Parathyroid adenoma (tissue), 2 donors: ENCODE measurements around the gene IQCC.
A peak's percentile ranks its signal among the peaks of the same experiment; 100 is the strongest.
"Not testable (repeated sequence)": the region's sequence is repeated elsewhere in the genome, so short reads cannot be mapped to it uniquely, and the experiment has no call there.

Source experiments
- H2AFZ ChIP-seq: fragments of 300-600 bp; sonication (generic); one replicate; pipeline ENCODE4 v1.7.0; 2017; ENCODE audit warnings: antibody characterized with exemption, mild to moderate bottlenecking
- H3K27ac ChIP-seq: fragments of 300-600 bp; sonication (generic); one replicate; pipeline ENCODE4 v1.7.0; 2017
- H3K27me3 ChIP-seq: fragments of 300-600 bp; sonication (generic); one replicate; pipeline ENCODE4 v1.7.0; 2017; ENCODE audit warnings: low read length; ENCODE audit not compliant: control insufficient read depth, insufficient read depth
- H3K36me3 ChIP-seq: fragments of 300-600 bp; sonication (generic); one replicate; pipeline ENCODE4 v1.7.0; 2017; ENCODE audit warnings: low read length; ENCODE audit not compliant: control insufficient read depth, insufficient read depth
- H3K4me1 ChIP-seq: fragments of 300-600 bp; sonication (generic); one replicate; pipeline ENCODE4 v1.7.0; 2017; ENCODE audit warnings: control low read depth
- H3K4me2 ChIP-seq: fragments of 300-600 bp; sonication (generic); one replicate; pipeline ENCODE4 v1.7.0; 2017; ENCODE audit warnings: low read length
- H3K4me3 ChIP-seq: fragments of 300-600 bp; sonication (generic); one replicate; pipeline ENCODE4 v1.7.0; 2017; ENCODE audit warnings: low read depth, low read length
- H3K79me2 ChIP-seq: fragments of 300-600 bp; sonication (generic); one replicate; pipeline ENCODE4 v1.7.0; 2017; ENCODE audit warnings: control low read depth
- H3K9ac ChIP-seq: fragments of 300-600 bp; sonication (generic); one replicate; pipeline ENCODE4 v1.7.0; 2017; ENCODE audit warnings: mild to moderate bottlenecking
- H3K9me3 ChIP-seq: fragments of 300-600 bp; sonication (generic); one replicate; pipeline ENCODE4 v1.7.0; 2017; ENCODE audit warnings: low read length; ENCODE audit not compliant: control insufficient read depth
- CTCF ChIP-seq: fragments of 300-600 bp; sonication (generic); IDR thresholded peaks from one replicate; pipeline ENCODE4 v1.7.0; 2017; ENCODE audit warnings: antibody characterized with exemption, mild to moderate bottlenecking
- donor health status: primary hyperparathyroidism.

The IQCC gene

GRCh38 chr1:32205401-32206370, at the start of gene IQCC:
TSS of gene IQCC (plus strand) at chr1:32205671. CDS start at chr1:32205682, 11 bp downstream.
- peak within 1 kb of the TSS; percentile 69 for H3K4me3 ChIP-seq
- H3K4me1 ChIP-seq = peaks cover 4% of the 10 kb centered on the region
- peak; percentile 23 for TF ChIP-seq CTCF

GRCh38 chr1:32159189-32159588, 46.3 kb upstream of the IQCC start:
- H2AFZ ChIP-seq = no peak overlapping the region
- H3K4me1 ChIP-seq = no peaks in the 10 kb centered on the region
- H3K9ac ChIP-seq = no peak overlapping the region
- TF ChIP-seq CTCF = no peak
- H3K9me3 ChIP-seq = no peaks in the 10 kb centered on the region
- H3K27ac ChIP-seq = no peak overlapping the region
- H3K4me2 ChIP-seq = no peak overlapping the region
- H3K79me2 ChIP-seq = no peaks in the 10 kb centered on the region
- H3K27me3 ChIP-seq = no peaks in the 10 kb centered on the region
- no peaks in the 10 kb centered on the region for H3K36me3 ChIP-seq
- H3K4me3 ChIP-seq = no peak overlapping the region

More at GRCh38 chr1:32205401-32206370, at the start of gene IQCC:
- H3K27ac ChIP-seq = peak within 1 kb of the TSS; percentile 39
- H3K27me3 ChIP-seq = no peaks in the 10 kb centered on the region
- peak within 1 kb of the TSS; percentile 93 for H3K4me2 ChIP-seq
- H3K9ac ChIP-seq = no peak within 1 kb of the TSS
- H3K79me2 ChIP-seq = no peaks in the 10 kb centered on the region
- no peaks in the 10 kb centered on the region for H3K36me3 ChIP-seq
- peak within 1 kb of the TSS; percentile 79 for H2AFZ ChIP-seq
- no peaks in the 10 kb centered on the region for H3K9me3 ChIP-seq

- no peaks in the 10 kb centered on the region for H3K36me3 ChIP-seq
- no peak overlapping the region for H3K4me2 ChIP-seq
- H3K9me3 ChIP-seq = no peaks in the 10 kb centered on the region
- H3K9ac ChIP-seq = no peak overlapping the region
- TF ChIP-seq CTCF = no peak
- H3K4me1 ChIP-seq = no peaks in the 10 kb centered on the region
- H2AFZ ChIP-seq = no peak overlapping the region
- H3K27me3 ChIP-seq = no peaks in the 10 kb centered on the region
- no peaks in the 10 kb centered on the region for H3K79me2 ChIP-seq
- no peak overlapping the region for H3K4me3 ChIP-seq
- no peak overlapping the region for H3K27ac ChIP-seq
Observed at GRCh38 chr1:32163405-32163804, 42.1 kb upstream of the IQCC start.

GRCh38 chr1:32165633-32166032, 39.8 kb upstream of the IQCC start:
- H2AFZ ChIP-seq, H3K27ac ChIP-seq, H3K36me3 ChIP-seq, H3K9me3 ChIP-seq, H3K9ac ChIP-seq, H3K4me1 ChIP-seq, H3K4me3 ChIP-seq, H3K4me2 ChIP-seq, H3K27me3 ChIP-seq, H3K79me2 ChIP-seq: not testable (repeated sequence)

GRCh38 chr1:32170991-32171390, 34.5 kb upstream of the IQCC start:
- no peak overlapping the region for H3K27ac ChIP-seq
- no peaks in the 10 kb centered on the region for H3K79me2 ChIP-seq
- H3K4me1 ChIP-seq = no peaks in the 10 kb centered on the region
- H3K9me3 ChIP-seq = no peaks in the 10 kb centered on the region
- H3K36me3 ChIP-seq = no peaks in the 10 kb centered on the region
- H3K9ac ChIP-seq = no peak overlapping the region
- H2AFZ ChIP-seq = no peak overlapping the region
- H3K27me3 ChIP-seq = no peaks in the 10 kb centered on the region
- no peak overlapping the region for H3K4me3 ChIP-seq
- H3K4me2 ChIP-seq = no peak overlapping the region
- no peak for TF ChIP-seq CTCF
